WERI-Rb-1 (cell line): ENCODE results near the gene INTS4.
"Not testable (repeated sequence)": the region's sequence is repeated elsewhere in the genome, so short reads cannot be mapped to it uniquely, and the experiment has no call there.

Experiments used
- DNase-seq: peaks from one replicate; pipeline ENCODE4 v3.0.0-alpha.2; 2020
- H3K27ac ChIP-seq: fragments of 250-450 bp; sonication (Bioruptor Pico); 2 replicates; pipeline ENCODE4 v1.5.1; 2020; ENCODE audit warnings: mild to moderate bottlenecking, moderate library complexity
- H3K27me3 ChIP-seq: fragments of 250-450 bp; sonication (Bioruptor Pico); 2 replicates; pipeline ENCODE4 v1.5.1; 2021; ENCODE audit warnings: mild to moderate bottlenecking, low read depth, moderate library complexity; ENCODE audit not compliant: insufficient read depth, severe bottlenecking
- H3K36me3 ChIP-seq: fragments of 250-450 bp; sonication (Bioruptor Pico); 2 replicates; pipeline ENCODE4 v1.5.1; 2020; ENCODE audit warnings: mild to moderate bottlenecking, moderate library complexity
- H3K4me3 ChIP-seq: 2 replicates; pipeline ENCODE4 v1.5.1; 2011; ENCODE audit warnings: low read depth, mild to moderate bottlenecking, control low read depth, low read length
- H3K9me3 ChIP-seq: fragments of 250-450 bp; sonication (Bioruptor Pico); 2 replicates; pipeline ENCODE4 v1.5.1; 2021; ENCODE audit warnings: mild to moderate bottlenecking, moderate library complexity; ENCODE audit not compliant: severe bottlenecking
- TF ChIP-seq, protein P1 (sequence below): IDR thresholded peaks from 2 replicates; pipeline ENCODE4 v1.5.1; 2011; ENCODE audit warnings: low read depth, mild to moderate bottlenecking, control low read depth, inconsistent platforms, low read length

INTS4 gene

DNA sequence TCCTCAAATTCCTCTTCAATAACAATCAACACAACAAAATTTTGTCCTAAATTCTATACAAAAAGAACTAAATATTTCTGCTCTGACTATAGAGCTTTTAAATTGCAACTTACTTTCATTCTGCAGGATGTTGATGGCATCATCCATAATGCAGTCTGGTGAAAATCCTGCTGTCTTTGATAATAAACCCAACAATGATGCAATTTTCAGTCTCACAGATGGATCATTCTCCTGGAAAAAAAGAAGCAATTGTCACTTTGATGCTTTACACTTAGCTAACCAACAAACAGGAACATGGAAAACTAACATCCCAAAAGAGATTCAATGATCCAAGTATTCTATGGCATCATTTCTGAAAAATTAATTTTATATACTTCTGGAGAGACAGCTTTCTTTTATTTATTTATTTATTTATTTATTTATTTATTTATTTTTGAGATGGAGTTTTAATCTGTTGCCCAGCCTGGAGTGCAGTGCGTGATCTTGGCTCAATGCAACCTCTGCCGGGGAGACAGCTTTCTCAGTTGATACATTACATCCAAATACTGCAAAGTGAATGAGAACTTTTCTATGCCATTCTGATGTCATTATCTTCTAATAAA, 13.0 kb downstream of the INTS4 start:
- no peaks in the 10 kb centered on the region for H3K9me3 ChIP-seq
- no peak for DNase-seq
- peaks cover 31% of the 10 kb centered on the region for H3K36me3 ChIP-seq
- H3K27ac ChIP-seq, result no peak overlapping the region
- H3K27me3 ChIP-seq, result no peaks in the 10 kb centered on the region
- H3K4me3 ChIP-seq, result no peak overlapping the region
- TF ChIP-seq, protein P1, sequence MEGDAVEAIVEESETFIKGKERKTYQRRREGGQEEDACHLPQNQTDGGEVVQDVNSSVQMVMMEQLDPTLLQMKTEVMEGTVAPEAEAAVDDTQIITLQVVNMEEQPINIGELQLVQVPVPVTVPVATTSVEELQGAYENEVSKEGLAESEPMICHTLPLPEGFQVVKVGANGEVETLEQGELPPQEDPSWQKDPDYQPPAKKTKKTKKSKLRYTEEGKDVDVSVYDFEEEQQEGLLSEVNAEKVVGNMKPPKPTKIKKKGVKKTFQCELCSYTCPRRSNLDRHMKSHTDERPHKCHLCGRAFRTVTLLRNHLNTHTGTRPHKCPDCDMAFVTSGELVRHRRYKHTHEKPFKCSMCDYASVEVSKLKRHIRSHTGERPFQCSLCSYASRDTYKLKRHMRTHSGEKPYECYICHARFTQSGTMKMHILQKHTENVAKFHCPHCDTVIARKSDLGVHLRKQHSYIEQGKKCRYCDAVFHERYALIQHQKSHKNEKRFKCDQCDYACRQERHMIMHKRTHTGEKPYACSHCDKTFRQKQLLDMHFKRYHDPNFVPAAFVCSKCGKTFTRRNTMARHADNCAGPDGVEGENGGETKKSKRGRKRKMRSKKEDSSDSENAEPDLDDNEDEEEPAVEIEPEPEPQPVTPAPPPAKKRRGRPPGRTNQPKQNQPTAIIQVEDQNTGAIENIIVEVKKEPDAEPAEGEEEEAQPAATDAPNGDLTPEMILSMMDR, result no peak

DNA sequence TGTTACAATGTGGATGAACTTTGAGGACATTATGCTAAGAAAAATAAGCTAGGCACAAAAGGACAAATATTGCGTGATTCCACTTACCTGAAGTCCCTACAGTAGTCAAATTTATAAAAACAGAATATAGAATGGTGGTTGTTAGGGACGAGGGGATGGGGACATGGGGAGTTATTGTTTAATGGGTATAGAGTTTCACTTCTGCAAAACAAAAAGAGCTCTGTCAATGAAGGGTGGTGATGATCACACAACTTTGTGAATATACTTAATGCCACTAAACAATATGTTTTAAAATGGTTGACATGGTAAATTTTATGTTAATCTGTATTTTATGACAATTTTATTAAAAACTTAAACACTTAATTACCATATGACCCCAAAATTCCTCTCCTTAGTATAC, 26.1 kb downstream of the INTS4 start:
- TF ChIP-seq, protein P1, result no peak
- no peak for DNase-seq
- Histone ChIP-seq H3K9me3 (no peaks in the 10 kb centered on the region), H3K27ac (no peak overlapping the region), H3K27me3 (no peaks in the 10 kb centered on the region), H3K4me3 (no peak overlapping the region), H3K36me3 (peaks cover 6% of the 10 kb centered on the region; the same call in 1 of the 2 replicates)

DNA sequence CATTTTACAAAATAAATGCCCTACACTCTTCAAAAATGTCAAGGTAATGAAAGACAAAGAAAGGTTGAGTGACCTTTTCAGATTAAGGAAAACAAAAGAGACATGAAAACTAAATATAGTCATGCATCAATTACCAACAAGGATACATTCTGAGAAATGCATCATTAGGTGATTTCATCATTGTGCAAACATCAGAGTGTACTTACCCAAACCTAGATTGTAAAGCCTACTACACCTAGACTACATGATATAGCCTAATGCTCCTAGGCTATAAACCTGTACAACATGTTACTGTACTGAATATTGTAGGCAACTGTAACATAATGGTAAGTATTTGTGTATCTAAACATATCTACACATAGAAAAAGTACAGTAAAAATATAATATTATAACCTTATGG, 26.7 kb downstream of the INTS4 start:
- Histone ChIP-seq H3K9me3 (no peaks in the 10 kb centered on the region), H3K27me3 (no peaks in the 10 kb centered on the region), H3K27ac (no peak overlapping the region), H3K36me3 (peaks cover 6% of the 10 kb centered on the region; the same call in 1 of the 2 replicates), H3K4me3 (no peak overlapping the region)
- DNase-seq, result no peak
- TF ChIP-seq, protein P1, result no peak

DNA sequence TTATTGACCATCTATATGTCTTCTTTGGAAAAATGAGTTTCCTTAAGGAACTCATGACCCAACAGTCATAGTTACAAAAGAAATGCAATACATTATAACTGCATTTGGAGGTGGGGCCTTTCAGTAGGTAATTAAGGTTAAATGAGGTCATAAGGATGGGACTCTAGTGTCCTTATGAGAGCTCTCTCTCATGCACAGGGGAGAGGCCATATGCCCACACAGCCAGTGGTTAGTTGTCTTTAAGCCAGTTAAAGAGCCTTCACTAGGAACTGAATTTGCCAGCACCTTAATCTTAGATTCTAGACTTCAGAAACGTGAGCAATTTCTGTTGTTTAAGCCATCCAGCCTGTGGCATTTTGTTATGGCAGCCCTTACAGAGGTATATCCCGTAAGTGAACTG, 27.3 kb downstream of the INTS4 start:
- H3K36me3 ChIP-seq, result peaks cover 6% of the 10 kb centered on the region; the same call in 1 of the 2 replicates
- H3K9me3 ChIP-seq, result no peaks in the 10 kb centered on the region
- H3K4me3 ChIP-seq, result no peak overlapping the region
- H3K27ac ChIP-seq, result no peak overlapping the region
- TF ChIP-seq, protein P1, result no peak
- H3K27me3 ChIP-seq, result no peaks in the 10 kb centered on the region
- no peak for DNase-seq

DNA sequence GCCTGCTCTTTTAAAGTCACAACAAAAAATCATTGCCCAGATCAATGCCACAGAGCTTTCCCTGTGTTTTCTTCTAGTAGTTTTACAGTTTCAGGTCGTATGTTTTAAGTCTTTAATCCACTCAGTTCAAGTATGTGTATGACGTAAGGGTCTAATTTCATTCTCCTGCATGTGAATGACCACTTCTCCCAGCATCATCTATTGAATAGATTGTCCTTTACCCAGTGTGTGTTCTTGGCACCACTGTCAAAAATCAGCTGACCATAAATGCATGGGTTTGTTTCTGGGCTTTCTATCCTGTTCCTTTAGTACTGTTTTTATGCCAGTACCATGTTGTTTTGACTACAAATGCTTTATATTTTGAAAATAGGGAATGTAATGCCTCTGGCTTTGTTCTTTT, 28.1 kb downstream of the INTS4 start:
- TF ChIP-seq, protein P1, result no peak
- H3K27ac ChIP-seq, result no peak overlapping the region
- no peak overlapping the region for H3K4me3 ChIP-seq
- DNase-seq, result no peak
- no peaks in the 10 kb centered on the region for H3K9me3 ChIP-seq
- peaks cover 6% of the 10 kb centered on the region; the same call in 1 of the 2 replicates for H3K36me3 ChIP-seq
- no peaks in the 10 kb centered on the region for H3K27me3 ChIP-seq

DNA sequence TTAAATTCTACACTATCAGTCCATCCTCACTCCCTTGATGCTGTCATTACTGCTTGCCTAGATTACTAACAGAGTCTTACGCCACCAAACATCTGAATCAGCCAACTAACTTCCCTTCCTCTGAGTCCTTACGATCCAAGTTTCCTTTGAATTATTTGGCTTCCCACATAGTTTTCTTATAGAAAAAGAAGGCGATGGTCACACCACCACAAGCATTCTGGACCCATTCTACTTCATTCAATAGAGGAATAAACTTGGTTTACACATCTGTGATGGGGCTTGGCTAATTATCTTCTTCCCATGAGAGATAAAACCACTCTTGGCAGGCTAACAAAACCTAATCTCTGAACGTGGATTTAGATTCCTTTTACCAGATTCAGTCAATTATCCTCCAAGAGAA, 35.0 kb downstream of the INTS4 start:
- H3K27ac ChIP-seq, result no peak overlapping the region
- DNase-seq, result no peak

DNA sequence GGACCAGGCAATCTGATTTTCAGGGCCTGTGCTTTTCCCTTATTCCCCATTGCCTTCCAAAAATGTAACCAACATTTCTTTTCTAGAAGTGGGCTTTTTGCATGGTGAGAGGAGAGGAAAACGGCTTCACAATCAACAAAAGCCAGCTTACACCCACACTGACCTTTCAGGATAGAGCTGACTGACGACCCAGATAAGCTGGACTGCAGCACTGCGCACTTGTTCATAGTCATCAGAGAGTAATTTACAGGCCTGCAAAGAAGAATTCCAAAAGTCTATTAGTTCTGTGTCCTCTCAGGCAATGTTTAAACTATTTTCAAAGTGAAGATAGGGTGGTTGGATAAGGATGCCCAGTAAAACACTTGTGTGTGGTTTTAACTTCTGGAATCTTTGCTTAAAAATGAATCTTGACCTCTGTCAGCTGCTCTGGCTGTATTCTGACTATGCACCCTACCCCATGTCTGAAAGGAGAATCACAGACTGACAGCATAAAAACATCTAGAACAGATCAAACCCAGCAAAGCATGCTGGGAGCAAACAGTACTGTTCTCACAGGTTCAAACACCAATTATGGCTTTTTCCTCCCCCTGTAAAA, 35.8 kb downstream of the INTS4 start:
- H3K27me3 ChIP-seq, H3K36me3 ChIP-seq, H3K4me3 ChIP-seq, DNase-seq, H3K27ac ChIP-seq, H3K9me3 ChIP-seq: not testable (repeated sequence)

More for the DNA sequence above, 35.0 kb downstream of the INTS4 start:
- H3K4me3 ChIP-seq, result no peak overlapping the region
- no peaks in the 10 kb centered on the region for H3K9me3 ChIP-seq
- H3K27me3 ChIP-seq, result no peaks in the 10 kb centered on the region
- H3K36me3 ChIP-seq, result peaks cover 6% of the 10 kb centered on the region
- TF ChIP-seq, protein P1, result no peak

DNA sequence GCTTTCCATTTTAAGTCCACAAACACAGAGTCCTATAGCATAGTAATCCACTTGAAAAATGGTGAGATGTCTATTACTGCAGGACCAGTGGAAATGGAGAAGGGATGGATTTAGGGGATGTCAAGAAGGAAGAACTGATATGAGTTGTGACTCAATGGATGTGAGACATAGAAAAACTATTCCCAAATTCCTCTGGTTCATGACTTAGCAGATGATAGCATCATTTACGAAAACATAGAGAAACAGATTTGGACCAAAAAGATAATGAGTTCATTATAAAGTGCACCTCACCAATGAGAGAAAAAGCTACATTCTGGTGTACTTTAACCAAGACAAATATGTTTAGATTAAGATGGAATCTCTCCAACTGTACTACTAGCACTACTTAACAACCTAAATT, 51.2 kb downstream of the INTS4 start:
- H3K36me3 ChIP-seq, DNase-seq, H3K27me3 ChIP-seq: not testable (repeated sequence)

More for the DNA sequence above, 51.2 kb downstream of the INTS4 start:
- H3K27ac ChIP-seq, H3K9me3 ChIP-seq, H3K4me3 ChIP-seq: not testable (repeated sequence)
